GM12878 (cell line): ENCODE measurements around the gene FANK1.

ENCODE experiments used
- ATF7 ChIP-seq: fragments of 450-650 bp; IDR thresholded peaks from 2 replicates; pipeline ENCODE4 v1.6.1; 2016; ENCODE audit warnings: low read depth, mild to moderate bottlenecking
- BHLHE40 ChIP-seq, 2 experiments: fragments of 450-650 bp in 1 of 2; IDR thresholded peaks; 2 replicates each; pipeline ENCODE4 v1.6.1; 2011 to 2017; ENCODE audit warnings: low read depth in 2 of 2, borderline replicate concordance in 1 of 2, improper control_type of control experiment in 1 of 2, low read length in 1 of 2, mild to moderate bottlenecking in 1 of 2
- CBX5 ChIP-seq: sonication (generic); IDR thresholded peaks from 2 replicates; pipeline ENCODE4 v1.6.1; 2016; ENCODE audit warnings: low read depth, moderate library complexity, mild to moderate bottlenecking, inconsistent platforms
- CEBPZ ChIP-seq: fragments of 150-350 bp; IDR thresholded peaks from 2 replicates; pipeline ENCODE4 v1.6.1; 2016; ENCODE audit warnings: low read depth, low read length
- ESRRA ChIP-seq: IDR thresholded peaks from 2 replicates; pipeline ENCODE4 v1.6.1; 2012; ENCODE audit warnings: mild to moderate bottlenecking, low read length, improper control_type of control experiment
- ETV6 ChIP-seq, 2 experiments: fragments of 450-650 bp in 1 of 2; IDR thresholded peaks in 1 of 2; conservative IDR thresholded peaks in 1 of 2; 2 replicates each; pipeline ENCODE4 v1.6.1; 2014; ENCODE audit warnings: antibody characterized with exemption in 1 of 2, borderline replicate concordance in 1 of 2, low read depth in 1 of 2, mild to moderate bottlenecking in 1 of 2, moderate library complexity in 1 of 2
- HDAC6 ChIP-seq: fragments of 200-600 bp; sonication (generic); IDR thresholded peaks from one replicate; pipeline ENCODE4 v1.8.0; 2017; ENCODE audit warnings: antibody characterized with exemption; ENCODE audit not compliant: unreplicated experiment
- MAX ChIP-seq: IDR thresholded peaks from 2 replicates; pipeline ENCODE4 v1.6.1; 2012; ENCODE audit warnings: low read depth, low read length, improper control_type of control experiment
- YBX1 ChIP-seq: fragments of 450-650 bp; IDR thresholded peaks from 2 replicates; pipeline ENCODE4 v1.6.1; 2016; ENCODE audit warnings: antibody characterized with exemption
- YY1 ChIP-seq: IDR thresholded peaks from 2 replicates; pipeline ENCODE4 v1.6.1; 2011; ENCODE audit warnings: low read depth, mild to moderate bottlenecking, low read length
- TF ChIP-seq, protein P1 (sequence below), 3 experiments: IDR thresholded peaks in 2 of 3; conservative IDR thresholded peaks in 1 of 3; 2 replicates each; pipeline ENCODE4 v1.5.1; 2011; ENCODE audit warnings: low read depth in 3 of 3, low read length in 3 of 3, mild to moderate bottlenecking in 3 of 3, control low read depth in 2 of 3, moderate library complexity in 2 of 3, inconsistent platforms in 1 of 3, mixed read lengths in 1 of 3; ENCODE audit not compliant: control insufficient read depth in 2 of 3, insufficient read depth in 1 of 3; ENCODE audit errors: extremely low read depth in 1 of 3

- TF ChIP-seq, protein P1, sequence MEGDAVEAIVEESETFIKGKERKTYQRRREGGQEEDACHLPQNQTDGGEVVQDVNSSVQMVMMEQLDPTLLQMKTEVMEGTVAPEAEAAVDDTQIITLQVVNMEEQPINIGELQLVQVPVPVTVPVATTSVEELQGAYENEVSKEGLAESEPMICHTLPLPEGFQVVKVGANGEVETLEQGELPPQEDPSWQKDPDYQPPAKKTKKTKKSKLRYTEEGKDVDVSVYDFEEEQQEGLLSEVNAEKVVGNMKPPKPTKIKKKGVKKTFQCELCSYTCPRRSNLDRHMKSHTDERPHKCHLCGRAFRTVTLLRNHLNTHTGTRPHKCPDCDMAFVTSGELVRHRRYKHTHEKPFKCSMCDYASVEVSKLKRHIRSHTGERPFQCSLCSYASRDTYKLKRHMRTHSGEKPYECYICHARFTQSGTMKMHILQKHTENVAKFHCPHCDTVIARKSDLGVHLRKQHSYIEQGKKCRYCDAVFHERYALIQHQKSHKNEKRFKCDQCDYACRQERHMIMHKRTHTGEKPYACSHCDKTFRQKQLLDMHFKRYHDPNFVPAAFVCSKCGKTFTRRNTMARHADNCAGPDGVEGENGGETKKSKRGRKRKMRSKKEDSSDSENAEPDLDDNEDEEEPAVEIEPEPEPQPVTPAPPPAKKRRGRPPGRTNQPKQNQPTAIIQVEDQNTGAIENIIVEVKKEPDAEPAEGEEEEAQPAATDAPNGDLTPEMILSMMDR (IDR thresholded peaks at IDR 0.05 in 2 of 3, conservative IDR thresholded peaks at IDR 0.05 in 1 of 3; ENCODE audit: control insufficient read depth in 2 of 3, extremely low read depth in 1 of 3, insufficient read depth in 1 of 3, low read depth in 3 of 3, low read length in 3 of 3) = no peak
- no peak for TF ChIP-seq BHLHE40 (IDR thresholded peaks at IDR 0.05; ENCODE audit: borderline replicate concordance in 1 of 2, low read depth in 2 of 2, low read length in 1 of 2)
- no peak for TF ChIP-seq MAX
- TF ChIP-seq CBX5 = no peak
- TF ChIP-seq ATF7 = no peak
- no peak for TF ChIP-seq CEBPZ
- TF ChIP-seq HDAC6 = no peak
- TF ChIP-seq ETV6 (conservative IDR thresholded peaks at IDR 0.05 in 1 of 2, IDR thresholded peaks at IDR 0.05 in 1 of 2; ENCODE audit: borderline replicate concordance in 1 of 2, low read depth in 1 of 2) = no peak
- no peak for TF ChIP-seq ESRRA
- TF ChIP-seq YBX1 = no peak
- TF ChIP-seq YY1 = no peak
These were observed 86.8 kb downstream of the FANK1 start for GRCh38 chr10:125983161-125983560.
